ENCODE data around the gene TDRD10. TPM values are rescaled to one million over a fixed set of nuclear protein-coding genes. Genes with fewer than 3 reads are reported as not detected.

TDRD10 gene
- total RNA-seq, 1 experiment from 2014 or later: not detected

DNA sequence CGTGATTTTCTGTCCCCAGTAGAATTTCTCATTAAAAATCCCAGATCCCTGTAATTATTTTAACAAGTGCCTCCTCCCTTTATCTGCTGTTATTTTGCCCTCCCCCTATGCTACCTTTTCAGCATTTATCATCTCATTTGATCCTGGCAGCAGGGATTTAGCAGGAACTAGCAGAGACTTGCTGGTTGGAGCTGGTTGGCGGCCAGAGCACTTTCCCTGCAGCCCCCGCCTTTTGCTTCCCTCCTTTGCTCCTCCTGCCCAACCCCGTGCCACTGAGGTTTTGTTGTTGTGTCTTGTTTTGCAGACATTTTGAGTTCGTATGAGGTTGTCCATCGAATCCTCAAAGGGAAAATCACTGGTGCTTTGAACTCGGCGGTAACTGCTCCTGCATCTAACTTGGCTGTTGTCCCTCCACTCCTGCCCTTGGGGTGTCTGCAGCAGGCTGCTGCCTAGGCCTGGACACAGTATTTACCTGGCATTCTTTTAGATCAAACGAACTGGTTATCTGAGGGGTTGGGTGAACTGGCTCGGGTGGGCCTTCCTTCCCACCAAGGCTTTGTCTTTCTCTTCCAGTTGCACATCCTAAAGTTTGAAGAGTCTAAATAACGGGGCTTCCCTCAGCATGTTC lies 45.2 kb downstream of the TDRD10 start:
- Histone ChIP-seq H3K27ac (ENCODE audit: low read depth, low read length, poor library complexity, severe bottlenecking) (no peak overlapping the region), H3K4me3 (ENCODE audit: low read depth, low read length, poor library complexity, severe bottlenecking) (no peak overlapping the region), H3K9me3 (ENCODE audit: low read depth, low read length, poor library complexity, severe bottlenecking) (no peaks in the 10 kb centered on the region), H3K36me3 (ENCODE audit: insufficient read depth, low read length, poor library complexity, severe bottlenecking) (peaks cover 34% of the 10 kb centered on the region), H3K27me3 (replicated peaks; ENCODE audit: insufficient read depth, low read depth, low read length, poor library complexity) (no peaks in the 10 kb centered on the region), H3K4me1 (ENCODE audit: insufficient read depth, low read length, poor library complexity, severe bottlenecking) (no peaks in the 10 kb centered on the region)
- TF ChIP-seq, protein P1, sequence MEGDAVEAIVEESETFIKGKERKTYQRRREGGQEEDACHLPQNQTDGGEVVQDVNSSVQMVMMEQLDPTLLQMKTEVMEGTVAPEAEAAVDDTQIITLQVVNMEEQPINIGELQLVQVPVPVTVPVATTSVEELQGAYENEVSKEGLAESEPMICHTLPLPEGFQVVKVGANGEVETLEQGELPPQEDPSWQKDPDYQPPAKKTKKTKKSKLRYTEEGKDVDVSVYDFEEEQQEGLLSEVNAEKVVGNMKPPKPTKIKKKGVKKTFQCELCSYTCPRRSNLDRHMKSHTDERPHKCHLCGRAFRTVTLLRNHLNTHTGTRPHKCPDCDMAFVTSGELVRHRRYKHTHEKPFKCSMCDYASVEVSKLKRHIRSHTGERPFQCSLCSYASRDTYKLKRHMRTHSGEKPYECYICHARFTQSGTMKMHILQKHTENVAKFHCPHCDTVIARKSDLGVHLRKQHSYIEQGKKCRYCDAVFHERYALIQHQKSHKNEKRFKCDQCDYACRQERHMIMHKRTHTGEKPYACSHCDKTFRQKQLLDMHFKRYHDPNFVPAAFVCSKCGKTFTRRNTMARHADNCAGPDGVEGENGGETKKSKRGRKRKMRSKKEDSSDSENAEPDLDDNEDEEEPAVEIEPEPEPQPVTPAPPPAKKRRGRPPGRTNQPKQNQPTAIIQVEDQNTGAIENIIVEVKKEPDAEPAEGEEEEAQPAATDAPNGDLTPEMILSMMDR (conservative IDR thresholded peaks at IDR 0.05; ENCODE audit: low read depth, low read length): no peak
- TF ChIP-seq EZH2 (IDR thresholded peaks at IDR 0.05; ENCODE audit: borderline replicate concordance, low read depth, low read length, poor library complexity, severe bottlenecking): no peak
- POLR2A ChIA-PET (ENCODE audit: low non-redundant PET): no interaction called here
- no TSS peak for BruUV-seq (replicated peaks)
- intact Hi-C loops (cut with micrococcal nuclease; ENCODE audit: unreplicated experiment): loop anchor here (2.0 kb wide), 1 partner anchor 62 kb away; no protein-coding TSS in a partner anchor
- no peak for DNase-seq (ENCODE audit: low spot score)
- CTCF ChIA-PET: interaction anchor here (0.5 to 1.1 kb wide), 10 partner anchors 12 to 466 kb away, joined by 3 to 10 read pairs (median 5); no protein-coding TSS in a partner anchor

GRCh38 chr1:154548028-154548427 lies 46.0 kb downstream of the TDRD10 start:
- Histone ChIP-seq H3K4me3 (ENCODE audit: low read depth, low read length, poor library complexity, severe bottlenecking) (no peak overlapping the region), H3K9me3 (ENCODE audit: low read depth, low read length, poor library complexity, severe bottlenecking) (no peaks in the 10 kb centered on the region), H3K36me3 (ENCODE audit: insufficient read depth, low read length, poor library complexity, severe bottlenecking) (peaks cover 42% of the 10 kb centered on the region), H3K4me1 (ENCODE audit: insufficient read depth, low read length, poor library complexity, severe bottlenecking) (no peaks in the 10 kb centered on the region), H3K27ac (ENCODE audit: low read depth, low read length, poor library complexity, severe bottlenecking) (no peak overlapping the region), H3K27me3 (replicated peaks; ENCODE audit: insufficient read depth, low read depth, low read length, poor library complexity) (no peaks in the 10 kb centered on the region)
- ChIA-PET POLR2A (ENCODE audit: low non-redundant PET) (no interaction called here), CTCF (no interaction called here)
- intact Hi-C loops (cut with micrococcal nuclease; ENCODE audit: unreplicated experiment): no loop called here
- TF ChIP-seq, protein P1 (conservative IDR thresholded peaks at IDR 0.05; ENCODE audit: low read depth, low read length): no peak
- TF ChIP-seq EZH2 (IDR thresholded peaks at IDR 0.05; ENCODE audit: borderline replicate concordance, low read depth, low read length, poor library complexity, severe bottlenecking): no peak
- BruUV-seq (replicated peaks): no TSS peak
- no peak for DNase-seq (ENCODE audit: low spot score)

DNA sequence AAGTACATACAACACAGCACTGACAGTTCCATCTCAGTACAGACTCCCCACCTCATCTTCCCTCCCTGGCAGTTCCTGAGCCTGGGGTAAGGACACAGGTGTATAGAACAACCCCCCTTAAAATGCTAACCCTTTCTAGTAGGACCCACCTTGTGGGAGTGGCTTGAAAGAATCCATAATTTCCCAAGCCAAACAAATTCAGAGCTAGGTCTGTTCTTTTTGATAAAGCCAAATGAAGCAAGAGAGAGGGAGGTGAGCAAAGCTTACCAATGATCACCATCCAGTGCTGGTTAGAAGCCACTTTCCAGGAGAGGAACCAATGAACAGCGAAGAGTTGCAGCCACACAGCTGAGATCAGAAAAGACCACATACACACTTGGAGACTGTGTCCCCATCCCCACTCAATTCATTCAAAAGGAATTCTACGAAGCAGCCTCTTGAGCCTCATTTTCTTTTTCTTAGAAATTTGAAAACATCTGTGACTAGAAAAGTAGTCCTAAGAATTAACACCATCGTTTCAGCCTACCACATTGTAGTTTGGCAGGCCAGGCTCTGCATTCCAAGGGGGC lies 47.3 kb downstream of the TDRD10 start:
- H3K36me3 ChIP-seq (ENCODE audit: insufficient read depth, low read length, poor library complexity, severe bottlenecking): peaks cover 54% of the 10 kb centered on the region
- ChIA-PET POLR2A (ENCODE audit: low non-redundant PET) (no interaction called here), CTCF (no interaction called here)
- no peak for DNase-seq (ENCODE audit: low spot score)
- no peaks in the 10 kb centered on the region for H3K27me3 ChIP-seq (replicated peaks; ENCODE audit: insufficient read depth, low read depth, low read length, poor library complexity)
- H3K4me1 ChIP-seq (ENCODE audit: insufficient read depth, low read length, poor library complexity, severe bottlenecking): no peaks in the 10 kb centered on the region
- TF ChIP-seq, protein P1 (conservative IDR thresholded peaks at IDR 0.05; ENCODE audit: low read depth, low read length): no peak
- TF ChIP-seq EZH2 (IDR thresholded peaks at IDR 0.05; ENCODE audit: borderline replicate concordance, low read depth, low read length, poor library complexity, severe bottlenecking): no peak
- no peak overlapping the region for H3K27ac ChIP-seq (ENCODE audit: low read depth, low read length, poor library complexity, severe bottlenecking)
- intact Hi-C loops (cut with micrococcal nuclease; ENCODE audit: unreplicated experiment): no loop called here
- H3K9me3 ChIP-seq (ENCODE audit: low read depth, low read length, poor library complexity, severe bottlenecking): no peaks in the 10 kb centered on the region
- BruUV-seq (replicated peaks): no TSS peak
- no peak overlapping the region for H3K4me3 ChIP-seq (ENCODE audit: low read depth, low read length, poor library complexity, severe bottlenecking)

All from A673 (cell line).